Measurements from ENCODE around the gene PRDM11. TPM values are rescaled to one million over a fixed set of nuclear protein-coding genes. Genes with fewer than 3 reads are reported as not detected.

The PRDM11 gene
- total RNA-seq, 2 donors from 2014 or later = 1.2 to 2.0 TPM

- H3K9me3 Mint-ChIP-seq = no peaks in the 10 kb centered on the region
- DNase-seq (no peak), ATAC-seq (replicated peaks in 1 of 2) (no peak)
- no peaks in the 10 kb centered on the region for H3K27me3 Mint-ChIP-seq (ENCODE audit: low read depth)
- H3K4me1 Mint-ChIP-seq (ENCODE audit: low read depth) = peaks cover 8% of the 10 kb centered on the region
- no peak overlapping the region for H3K4me3 Mint-ChIP-seq
- no peak overlapping the region for H3K27ac Mint-ChIP-seq
- H3K36me3 Mint-ChIP-seq (ENCODE audit: insufficient read depth in 2 of 2) = no peaks in the 10 kb centered on the region
Measured at GRCh38 chr11:45155627-45156180, 9.3 kb downstream of the PRDM11 start.

- no peaks in the 10 kb centered on the region for H3K36me3 Mint-ChIP-seq (ENCODE audit: insufficient read depth in 2 of 2)
- DNase-seq (no peak), ATAC-seq (replicated peaks in 1 of 2) (no peak)
- H3K27ac Mint-ChIP-seq = no peak overlapping the region
- H3K4me1 Mint-ChIP-seq (ENCODE audit: low read depth) = peaks cover 8% of the 10 kb centered on the region
- no peak overlapping the region for H3K4me3 Mint-ChIP-seq
- H3K9me3 Mint-ChIP-seq = no peaks in the 10 kb centered on the region
- no peaks in the 10 kb centered on the region for H3K27me3 Mint-ChIP-seq (ENCODE audit: low read depth)
Measured at GRCh38 chr11:45156201-45156600, 9.8 kb downstream of the PRDM11 start.

GRCh38 chr11:45156741-45157140, 10.3 kb downstream of the PRDM11 start:
- Mint-ChIP-seq H3K36me3 (ENCODE audit: insufficient read depth in 2 of 2) (no peaks in the 10 kb centered on the region), H3K27ac (no peak overlapping the region), H3K4me3 (no peak overlapping the region), H3K27me3 (ENCODE audit: low read depth) (no peaks in the 10 kb centered on the region), H3K4me1 (ENCODE audit: low read depth) (peaks cover 8% of the 10 kb centered on the region), H3K9me3 (no peaks in the 10 kb centered on the region)
- ATAC-seq (replicated peaks in 1 of 2) = no peak
- no peak for DNase-seq

GRCh38 chr11:45157247-45158209, 11.1 kb downstream of the PRDM11 start:
- DNase-seq (no peak), ATAC-seq (replicated peaks in 1 of 2) (peak in 1 of 2 donors; percentile 13)
- Mint-ChIP-seq H3K4me1 (ENCODE audit: low read depth) (peaks cover 8% of the 10 kb centered on the region), H3K9me3 (no peaks in the 10 kb centered on the region), H3K4me3 (no peak overlapping the region), H3K27me3 (ENCODE audit: low read depth) (no peaks in the 10 kb centered on the region), H3K27ac (no peak overlapping the region), H3K36me3 (ENCODE audit: insufficient read depth in 2 of 2) (no peaks in the 10 kb centered on the region)

GRCh38 chr11:45158210-45158731, 11.8 kb downstream of the PRDM11 start:
- no peak for DNase-seq
- ATAC-seq (replicated peaks in 1 of 2) = peak in 1 of 2 donors; percentile 23
- Mint-ChIP-seq H3K27me3 (ENCODE audit: low read depth) (no peaks in the 10 kb centered on the region), H3K9me3 (no peaks in the 10 kb centered on the region), H3K4me3 (no peak overlapping the region), H3K27ac (no peak overlapping the region), H3K36me3 (ENCODE audit: insufficient read depth in 2 of 2) (no peaks in the 10 kb centered on the region), H3K4me1 (ENCODE audit: low read depth) (peaks cover 9% of the 10 kb centered on the region)

GRCh38 chr11:45158891-45159605, 12.6 kb downstream of the PRDM11 start:
- DNase-seq (no peak), ATAC-seq (replicated peaks in 1 of 2) (no peak)
- H3K36me3 Mint-ChIP-seq (ENCODE audit: insufficient read depth in 2 of 2) = no peaks in the 10 kb centered on the region
- H3K4me1 Mint-ChIP-seq (ENCODE audit: low read depth) = peaks cover 17% of the 10 kb centered on the region
- no peak overlapping the region for H3K27ac Mint-ChIP-seq
- no peaks in the 10 kb centered on the region for H3K9me3 Mint-ChIP-seq
- H3K27me3 Mint-ChIP-seq (ENCODE audit: low read depth) = no peaks in the 10 kb centered on the region
- no peak overlapping the region for H3K4me3 Mint-ChIP-seq

GRCh38 chr11:45159781-45160365, 13.4 kb downstream of the PRDM11 start:
- no peaks in the 10 kb centered on the region for H3K36me3 Mint-ChIP-seq (ENCODE audit: insufficient read depth in 2 of 2)
- ATAC-seq (replicated peaks in 1 of 2) (no peak), DNase-seq (no peak)
- no peak overlapping the region for H3K27ac Mint-ChIP-seq
- H3K9me3 Mint-ChIP-seq = no peaks in the 10 kb centered on the region
- H3K4me3 Mint-ChIP-seq = no peak overlapping the region
- peaks cover 24% of the 10 kb centered on the region for H3K4me1 Mint-ChIP-seq (ENCODE audit: low read depth)
- no peaks in the 10 kb centered on the region for H3K27me3 Mint-ChIP-seq (ENCODE audit: low read depth)

GRCh38 chr11:45161252-45162063, 15.0 kb downstream of the PRDM11 start:
- no peak for DNase-seq
- Mint-ChIP-seq H3K4me3 (no peak overlapping the region), H3K9me3 (no peaks in the 10 kb centered on the region), H3K4me1 (ENCODE audit: low read depth) (peaks cover 22% of the 10 kb centered on the region), H3K27me3 (ENCODE audit: low read depth) (no peaks in the 10 kb centered on the region), H3K27ac (no peak overlapping the region), H3K36me3 (ENCODE audit: insufficient read depth in 2 of 2) (no peaks in the 10 kb centered on the region)
- ATAC-seq (replicated peaks in 1 of 2) = no peak

- H3K4me3 Mint-ChIP-seq = no peak overlapping the region
- no peak for ATAC-seq (replicated peaks in 1 of 2)
- H3K4me1 Mint-ChIP-seq (ENCODE audit: low read depth) = peaks cover 17% of the 10 kb centered on the region
Measured at GRCh38 chr11:45162064-45162375, 15.6 kb downstream of the PRDM11 start.

GRCh38 chr11:45162916-45163879, 16.8 kb downstream of the PRDM11 start:
- Mint-ChIP-seq H3K4me3 (no peak overlapping the region), H3K27me3 (ENCODE audit: low read depth) (no peaks in the 10 kb centered on the region), H3K27ac (no peak overlapping the region), H3K4me1 (ENCODE audit: low read depth) (peaks cover 16% of the 10 kb centered on the region), H3K36me3 (ENCODE audit: insufficient read depth in 2 of 2) (no peaks in the 10 kb centered on the region), H3K9me3 (no peaks in the 10 kb centered on the region)
- DNase-seq = no peak
- no peak for ATAC-seq (replicated peaks in 1 of 2)

More at GRCh38 chr11:45162064-45162375, 15.6 kb downstream of the PRDM11 start:
- DNase-seq = no peak
- Mint-ChIP-seq H3K9me3 (no peaks in the 10 kb centered on the region), H3K36me3 (ENCODE audit: insufficient read depth in 2 of 2) (no peaks in the 10 kb centered on the region), H3K27ac (no peak overlapping the region), H3K27me3 (ENCODE audit: low read depth) (no peaks in the 10 kb centered on the region)

- no peak overlapping the region for H3K4me3 Mint-ChIP-seq
- no peaks in the 10 kb centered on the region for H3K27me3 Mint-ChIP-seq (ENCODE audit: low read depth)
- no peaks in the 10 kb centered on the region for H3K36me3 Mint-ChIP-seq (ENCODE audit: insufficient read depth in 2 of 2)
- DNase-seq (peak; percentile 31 to 39), ATAC-seq (replicated peaks in 1 of 2) (peak; percentile 75 to 81)
- H3K27ac Mint-ChIP-seq = no peak overlapping the region
- no peaks in the 10 kb centered on the region for H3K9me3 Mint-ChIP-seq
- peaks cover 16% of the 10 kb centered on the region for H3K4me1 Mint-ChIP-seq (ENCODE audit: low read depth)
Measured at GRCh38 chr11:45163956-45164575, 17.6 kb downstream of the PRDM11 start.
